Trophoblast cell (in vitro differentiated cells and primary cell): ENCODE measurements around the gene TAC3.
"Not testable (repeated sequence)": the region's sequence is repeated elsewhere in the genome, so short reads cannot be mapped to it uniquely, and the experiment has no call there.

Experiments
- DNase-seq, 2 donors: peaks; one replicate each; pipeline ENCODE4 v3.0.0-alpha.2; 2016
- H2AFZ ChIP-seq: 2 replicates; pipeline ENCODE4 v1.6.1; 2013; ENCODE audit warnings: low read length, moderate library complexity, mild to moderate bottlenecking; ENCODE audit not compliant: insufficient read depth, poor library complexity
- H2AK5ac ChIP-seq: 2 replicates; pipeline ENCODE4 v1.6.1; 2013; ENCODE audit warnings: mild to moderate bottlenecking, low read length
- H2BK120ac ChIP-seq: 2 replicates; pipeline ENCODE4 v1.6.1; 2013; ENCODE audit warnings: low read length, mild to moderate bottlenecking, moderate library complexity; ENCODE audit not compliant: insufficient read depth, poor library complexity
- H2BK12ac ChIP-seq: 2 replicates; pipeline ENCODE4 v1.6.1; 2013; ENCODE audit warnings: mild to moderate bottlenecking, low read length, moderate library complexity
- H2BK5ac ChIP-seq: 2 replicates; pipeline ENCODE4 v1.6.1; 2013; ENCODE audit warnings: low read length, low read depth, moderate library complexity, mild to moderate bottlenecking; ENCODE audit not compliant: poor library complexity
- H3K14ac ChIP-seq: 2 replicates; pipeline ENCODE4 v1.6.1; 2013; ENCODE audit warnings: mild to moderate bottlenecking, low read length
- H3K18ac ChIP-seq: 2 replicates; pipeline ENCODE4 v1.6.1; 2013; ENCODE audit warnings: mild to moderate bottlenecking, low read length
- H3K23ac ChIP-seq: 2 replicates; pipeline ENCODE4 v1.6.1; 2013; ENCODE audit warnings: low read length
- H3K27ac ChIP-seq: 2 replicates; pipeline ENCODE4 v1.5.1; 2013; ENCODE audit warnings: low read depth, mild to moderate bottlenecking, inconsistent platforms, low read length, moderate library complexity
- H3K27me3 ChIP-seq: 2 replicates; pipeline ENCODE4 v1.6.1; 2013; ENCODE audit warnings: inconsistent platforms, mild to moderate bottlenecking, low read length, moderate library complexity; ENCODE audit not compliant: insufficient read depth
- H3K36me3 ChIP-seq, 2 experiments: 1 replicate in 1 of 2; 2 replicates in 1 of 2; pipeline ENCODE4 v1.6.1; 2013; ENCODE audit warnings: low read length in 2 of 2, mild to moderate bottlenecking in 2 of 2, moderate library complexity in 1 of 2; ENCODE audit not compliant: insufficient read depth in 2 of 2, control insufficient read depth in 1 of 2
- H3K4ac ChIP-seq: 2 replicates; pipeline ENCODE4 v1.6.1; 2013; ENCODE audit warnings: low read depth, mild to moderate bottlenecking, low read length, moderate library complexity
- H3K4me1 ChIP-seq, 2 experiments: 1 replicate in 1 of 2; 2 replicates in 1 of 2; pipeline ENCODE4 v1.6.1; 2013; ENCODE audit warnings: low read length in 2 of 2, mild to moderate bottlenecking in 2 of 2, moderate library complexity in 1 of 2; ENCODE audit not compliant: insufficient read depth in 2 of 2, control insufficient read depth in 1 of 2
- H3K4me2 ChIP-seq: 2 replicates; pipeline ENCODE4 v1.6.1; 2013; ENCODE audit warnings: inconsistent platforms, mild to moderate bottlenecking, low read length, moderate library complexity
- H3K4me3 ChIP-seq: 2 replicates; pipeline ENCODE4 v1.5.1; 2013; ENCODE audit warnings: mild to moderate bottlenecking, low read depth, low read length, inconsistent platforms
- H3K79me1 ChIP-seq: one replicate; pipeline ENCODE4 v1.6.1; 2013; ENCODE audit warnings: low read length
- H3K79me2 ChIP-seq: 2 replicates; pipeline ENCODE4 v1.6.1; 2013; ENCODE audit warnings: low read length, mild to moderate bottlenecking; ENCODE audit not compliant: control insufficient read depth, insufficient read depth, poor library complexity
- H3K9ac ChIP-seq: 2 replicates; pipeline ENCODE4 v1.6.1; 2013; ENCODE audit warnings: mild to moderate bottlenecking, low read length
- H3K9me3 ChIP-seq: 2 replicates; pipeline ENCODE4 v1.6.1; 2013; ENCODE audit warnings: low read depth, mild to moderate bottlenecking, control low read depth, inconsistent platforms, low read length; ENCODE audit not compliant: insufficient read depth
- H4K12ac ChIP-seq: 2 replicates; pipeline ENCODE4 v1.6.1; 2013; ENCODE audit warnings: low read depth, mild to moderate bottlenecking, low read length, moderate library complexity
- H4K8ac ChIP-seq: 2 replicates; pipeline ENCODE4 v1.6.1; 2013; ENCODE audit warnings: low read depth, mild to moderate bottlenecking, low read length, moderate library complexity
- H4K91ac ChIP-seq: one replicate; pipeline ENCODE4 v1.6.1; 2013; ENCODE audit warnings: low read depth, mild to moderate bottlenecking, low read length, moderate library complexity
- WGBS: extraction: QIAGEN DNeasy Blood & Tissue Kit; methylation state at CpG from one replicate; pipeline ENCODE4 v1.1.7; 2013; ENCODE audit warnings: missing lambda C conversion rate; ENCODE audit not compliant: insufficient read length, insufficient coverage; ENCODE audit errors: extremely low coverage; 5-methylcytosine and 5-hydroxymethylcytosine counted together

The TAC3 gene

DNA sequence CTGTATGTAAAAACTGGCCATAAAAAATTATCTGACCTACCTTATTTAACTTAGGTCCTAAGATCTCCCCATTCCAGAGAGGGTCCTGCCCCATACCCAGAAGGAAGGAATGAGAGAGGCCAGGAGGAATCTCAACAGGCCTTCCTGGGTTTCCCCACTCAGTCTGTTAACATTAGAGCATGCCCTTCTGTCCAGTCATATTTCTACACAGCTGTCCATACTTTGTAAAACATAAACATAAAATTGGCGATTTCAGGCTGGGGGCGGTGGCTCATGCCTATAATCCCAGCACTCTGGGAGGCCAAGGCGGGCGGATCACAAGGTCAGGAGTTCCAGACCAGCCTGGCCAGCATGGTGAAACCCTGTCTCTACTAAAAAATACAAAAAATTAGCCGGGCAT, 6.0 kb upstream of the TAC3 start:
- not testable (repeated sequence) for H3K14ac ChIP-seq, H3K9me3 ChIP-seq, H3K4me2 ChIP-seq, H3K23ac ChIP-seq, H3K4me1 ChIP-seq, H3K36me3 ChIP-seq, H3K79me2 ChIP-seq, H3K4ac ChIP-seq, H2BK5ac ChIP-seq, H2BK120ac ChIP-seq, H3K9ac ChIP-seq, H3K18ac ChIP-seq, H3K27me3 ChIP-seq, H2AK5ac ChIP-seq, H4K91ac ChIP-seq, H3K27ac ChIP-seq, H2BK12ac ChIP-seq, H4K12ac ChIP-seq, H3K4me3 ChIP-seq, H4K8ac ChIP-seq, H2AFZ ChIP-seq, H3K79me1 ChIP-seq
- peak; percentile 62 to 84 for DNase-seq
- WGBS = no CpG with 5 or more reads among the region's 5 CpGs

DNA sequence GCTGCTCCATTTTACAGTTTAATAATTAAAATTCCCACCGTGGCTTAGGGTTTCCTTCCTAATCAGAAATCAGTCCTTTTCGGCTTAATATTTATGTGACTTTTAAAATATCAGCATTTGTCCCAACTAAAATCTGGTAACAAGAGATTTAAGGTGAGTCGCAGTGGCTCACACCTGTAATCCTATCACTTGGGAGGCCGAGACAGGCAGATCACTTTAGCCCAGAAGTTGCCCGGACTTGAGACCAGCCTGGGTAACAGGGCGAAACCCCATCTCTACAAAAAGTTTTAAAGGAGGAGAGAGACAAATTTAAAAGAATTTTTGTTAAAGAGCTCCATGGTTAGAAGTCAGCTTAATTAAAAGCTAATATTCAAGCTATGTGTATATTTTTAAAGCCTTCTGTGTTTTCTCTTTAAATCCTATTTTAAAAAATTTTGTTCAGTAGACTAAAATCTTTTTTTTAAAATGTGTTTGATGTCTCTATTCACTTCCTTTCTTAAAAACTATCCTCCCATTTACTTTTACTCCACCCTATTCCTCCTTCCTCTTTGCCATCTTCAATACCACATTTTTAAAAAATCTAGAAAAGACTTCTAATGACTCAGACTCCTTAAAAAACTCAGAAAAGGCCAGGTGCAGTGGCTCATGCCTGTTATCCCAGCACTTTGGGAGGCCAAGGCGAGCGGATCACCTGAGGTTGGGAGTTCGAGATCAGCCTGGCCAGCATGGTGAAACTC, 3.8 kb upstream of the TAC3 start:
- Histone ChIP-seq H3K4ac (no peak overlapping the region), H3K4me2 (no peak overlapping the region), H3K4me1 (peaks cover 12 to 16% of the 10 kb centered on the region in 2 experiments), H4K8ac (no peak overlapping the region), H3K23ac (no peak overlapping the region), H3K14ac (no peak overlapping the region), H4K91ac (no peak overlapping the region), H3K27ac (no peak overlapping the region), H2AFZ (no peak overlapping the region), H2BK120ac (no peak overlapping the region), H3K9me3 (no peaks in the 10 kb centered on the region), H4K12ac (no peak overlapping the region), H3K18ac (no peak overlapping the region), H3K4me3 (no peak overlapping the region), H3K27me3 (no peaks in the 10 kb centered on the region), H3K36me3 (no peaks in the 10 kb centered on the region), H2AK5ac (no peak overlapping the region), H3K79me2 (no peaks in the 10 kb centered on the region), H2BK5ac (no peak overlapping the region), H2BK12ac (no peak overlapping the region), H3K79me1 (peaks cover 8% of the 10 kb centered on the region), H3K9ac (no peak overlapping the region)
- DNase-seq = no peak
- WGBS = no CpG with 5 or more reads among the region's 9 CpGs

DNA sequence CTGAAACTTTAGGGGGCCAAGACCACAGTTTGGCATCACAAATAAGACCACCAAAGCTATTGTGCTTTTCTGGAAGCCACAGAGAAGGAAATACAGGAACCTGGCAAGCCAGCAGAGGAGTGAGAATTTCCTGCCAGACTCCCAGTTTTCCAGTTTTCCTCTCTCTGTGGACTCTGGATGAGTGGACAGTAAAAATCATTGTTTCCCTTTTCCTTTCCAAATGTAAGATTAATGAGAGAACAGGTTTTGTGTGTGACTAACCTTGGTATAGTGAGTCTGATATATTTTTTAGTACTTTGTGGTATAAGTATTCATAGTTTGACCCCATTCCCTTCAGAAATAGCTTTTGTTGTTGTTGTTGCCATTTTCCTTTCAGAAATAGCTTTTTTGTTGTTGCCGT, 2.6 kb upstream of the TAC3 start:
- peak overlapping the region; percentile 75 for H2BK5ac ChIP-seq
- peaks cover 12 to 16% of the 10 kb centered on the region in 2 experiments for H3K4me1 ChIP-seq
- DNase-seq = no peak
- peak overlapping the region; percentile 46 for H3K14ac ChIP-seq
- H4K8ac ChIP-seq = peak overlapping the region; percentile 32
- H3K18ac ChIP-seq = no peak overlapping the region
- H3K4me2 ChIP-seq = peak overlapping the region; percentile 33
- no peaks in the 10 kb centered on the region for H3K9me3 ChIP-seq
- H3K27me3 ChIP-seq = no peaks in the 10 kb centered on the region
- WGBS = no CpG with 5 or more reads among the region's 1 CpG
- no peak overlapping the region for H4K12ac ChIP-seq
- no peak overlapping the region for H2BK12ac ChIP-seq
- H3K36me3 ChIP-seq = no peaks in the 10 kb centered on the region
- H3K79me1 ChIP-seq = peaks cover 8% of the 10 kb centered on the region
- H3K23ac ChIP-seq = no peak overlapping the region
- peak overlapping the region; percentile 28 for H2AFZ ChIP-seq
- no peak overlapping the region for H2BK120ac ChIP-seq
- peak overlapping the region; percentile 90 for H3K27ac ChIP-seq
- no peak overlapping the region for H3K4ac ChIP-seq
- no peak overlapping the region for H3K4me3 ChIP-seq
- no peak overlapping the region for H2AK5ac ChIP-seq
- H4K91ac ChIP-seq = peak overlapping the region; percentile 63
- no peaks in the 10 kb centered on the region for H3K79me2 ChIP-seq
- H3K9ac ChIP-seq = no peak overlapping the region

DNA sequence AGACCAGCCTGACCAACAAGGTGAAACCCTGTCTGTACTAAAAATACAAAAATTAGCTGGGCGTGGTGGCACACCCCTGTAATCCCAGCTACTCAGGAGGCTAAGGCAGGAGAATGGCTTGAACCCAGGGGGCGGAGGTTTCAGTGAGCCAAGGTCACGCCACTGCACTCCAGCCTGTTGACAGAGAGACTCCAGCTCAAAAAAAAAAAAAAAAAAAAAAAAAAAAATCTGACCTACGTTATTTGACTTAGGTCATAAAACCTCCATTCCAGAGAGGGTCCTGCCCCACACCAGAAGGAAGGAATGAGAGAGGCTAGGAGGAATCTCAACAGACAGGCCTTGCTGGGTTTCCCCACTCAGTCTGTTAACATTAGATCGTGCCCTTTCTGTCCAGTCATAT, 2.0 kb upstream of the TAC3 start:
- H2BK5ac ChIP-seq, H3K9me3 ChIP-seq, H3K79me2 ChIP-seq, H3K4me3 ChIP-seq, H3K4me2 ChIP-seq, H3K27me3 ChIP-seq, H2BK120ac ChIP-seq, H2AK5ac ChIP-seq, H3K36me3 ChIP-seq, H3K23ac ChIP-seq, H2BK12ac ChIP-seq, H3K79me1 ChIP-seq, H3K4ac ChIP-seq, H3K9ac ChIP-seq, H4K8ac ChIP-seq, H2AFZ ChIP-seq, H3K14ac ChIP-seq, H4K12ac ChIP-seq, H4K91ac ChIP-seq, H3K18ac ChIP-seq: not testable (repeated sequence)
- peak; percentile 92 to 95 for DNase-seq
- WGBS = no CpG with 5 or more reads among the region's 5 CpGs
- Histone ChIP-seq H3K4me1 (peaks cover 12 to 16% of the 10 kb centered on the region in 2 experiments), H3K27ac (peak overlapping the region; percentile 90)
